Mesenchymal stem cell (in vitro differentiated cells and primary cell): ENCODE results near the gene ZNHIT1.

Experiments
- DNase-seq: peaks from one replicate; pipeline ENCODE4 v3.0.0-alpha.2; 2013
- H2AFZ ChIP-seq: one replicate; pipeline ENCODE4 v1.6.1; 2013; ENCODE audit warnings: low read depth, mild to moderate bottlenecking, control low read depth, inconsistent platforms, low read length, moderate library complexity
- H2AK5ac ChIP-seq: 2 replicates; pipeline ENCODE4 v1.6.1; 2013; ENCODE audit warnings: low read length, moderate library complexity, mild to moderate bottlenecking, inconsistent platforms; ENCODE audit not compliant: severe bottlenecking
- H2BK120ac ChIP-seq: one replicate; pipeline ENCODE4 v1.6.1; 2013; ENCODE audit warnings: low read depth, mild to moderate bottlenecking, inconsistent platforms, low read length, moderate library complexity
- H2BK12ac ChIP-seq, 2 experiments: one replicate each; pipeline ENCODE4 v1.6.1; 2013; ENCODE audit warnings: inconsistent platforms in 2 of 2, low read length in 2 of 2, mild to moderate bottlenecking in 2 of 2, moderate library complexity in 2 of 2, control low read depth in 1 of 2
- H2BK15ac ChIP-seq: one replicate; pipeline ENCODE4 v1.6.1; 2013; ENCODE audit warnings: mild to moderate bottlenecking, low read depth, inconsistent platforms; ENCODE audit not compliant: poor library complexity, severe bottlenecking
- H2BK5ac ChIP-seq: 2 replicates; pipeline ENCODE4 v1.6.1; 2013; ENCODE audit warnings: low read depth, mild to moderate bottlenecking, low read length, control low read depth, inconsistent platforms; ENCODE audit not compliant: poor library complexity, severe bottlenecking
- H3K14ac ChIP-seq, 2 experiments: one replicate each; pipeline ENCODE4 v1.6.1; 2013; ENCODE audit warnings: inconsistent platforms in 2 of 2, low read length in 2 of 2, control low read depth in 1 of 2, mild to moderate bottlenecking in 1 of 2, moderate library complexity in 1 of 2
- H3K18ac ChIP-seq, 2 experiments: one replicate each; pipeline ENCODE4 v1.6.1; 2013; ENCODE audit warnings: inconsistent platforms in 2 of 2, low read length in 2 of 2, control low read depth in 1 of 2, low read depth in 1 of 2, mild to moderate bottlenecking in 1 of 2
- H3K23ac ChIP-seq, 2 experiments: one replicate each; pipeline ENCODE4 v1.6.1; 2013; ENCODE audit warnings: inconsistent platforms in 2 of 2, low read length in 2 of 2, mild to moderate bottlenecking in 2 of 2, moderate library complexity in 2 of 2, control low read depth in 1 of 2
- H3K27ac ChIP-seq: 2 replicates; pipeline ENCODE4 v1.5.1; 2013; ENCODE audit warnings: mild to moderate bottlenecking, moderate library complexity, low read length, control low read depth, inconsistent platforms; ENCODE audit not compliant: poor library complexity, severe bottlenecking
- H3K27me3 ChIP-seq, 2 experiments: 2 replicates each; pipeline versions ENCODE4 v1.6.1 to v1.7.0; 2013; ENCODE audit warnings: low read length in 2 of 2, mild to moderate bottlenecking in 2 of 2, moderate library complexity in 2 of 2, control low read depth in 1 of 2, inconsistent platforms in 1 of 2; ENCODE audit not compliant: control insufficient read depth in 1 of 2, insufficient read depth in 1 of 2
- H3K36me3 ChIP-seq, 2 experiments: 2 replicates each; pipeline versions ENCODE4 v1.6.1 to v1.7.0; 2013; ENCODE audit warnings: low read length in 2 of 2, control low read depth in 1 of 2, inconsistent platforms in 1 of 2, low read depth in 1 of 2, mild to moderate bottlenecking in 1 of 2; ENCODE audit not compliant: insufficient read depth in 2 of 2, control insufficient read depth in 1 of 2
- H3K4ac ChIP-seq, 2 experiments: one replicate each; pipeline ENCODE4 v1.6.1; 2013; ENCODE audit warnings: inconsistent platforms in 2 of 2, low read length in 2 of 2, mild to moderate bottlenecking in 2 of 2, moderate library complexity in 2 of 2, control low read depth in 1 of 2, low read depth in 1 of 2
- H3K4me1 ChIP-seq: 2 replicates; pipeline ENCODE4 v1.6.1; 2013; ENCODE audit warnings: low read depth, low read length, control low read depth; ENCODE audit not compliant: control insufficient read depth, insufficient read depth
- H3K4me2 ChIP-seq: 2 replicates; pipeline ENCODE4 v1.6.1; 2013; ENCODE audit warnings: low read length, mild to moderate bottlenecking, inconsistent platforms; ENCODE audit not compliant: poor library complexity, severe bottlenecking
- H3K4me3 ChIP-seq, 2 experiments: 2 replicates each; pipeline versions ENCODE4 v1.5.1 to v1.7.0; 2013; ENCODE audit warnings: low read length in 2 of 2, mild to moderate bottlenecking in 2 of 2, control low read depth in 1 of 2, low read depth in 1 of 2; ENCODE audit not compliant: insufficient read depth in 1 of 2
- H3K79me1 ChIP-seq: replicated peaks from 2 replicates; pipeline ENCODE4 v1.6.1; 2013; ENCODE audit warnings: mild to moderate bottlenecking, control low read depth, low read length, inconsistent platforms; ENCODE audit not compliant: poor library complexity, severe bottlenecking
- H3K9ac ChIP-seq: 2 replicates; pipeline ENCODE4 v1.7.0; 2013; ENCODE audit warnings: mild to moderate bottlenecking, low read length, moderate library complexity
- H3K9me3 ChIP-seq: 2 replicates; pipeline ENCODE4 v1.7.0; 2013; ENCODE audit warnings: mild to moderate bottlenecking, low read length; ENCODE audit not compliant: control insufficient read depth
- H4K8ac ChIP-seq: one replicate; pipeline ENCODE4 v1.6.1; 2013; ENCODE audit warnings: inconsistent platforms, mild to moderate bottlenecking, low read length, moderate library complexity
- H4K91ac ChIP-seq: one replicate; pipeline ENCODE4 v1.6.1; 2013; ENCODE audit warnings: mild to moderate bottlenecking, low read length, inconsistent platforms
- WGBS: methylation state at CpG from one replicate; pipeline ENCODE4 v1.1.7; 2013; ENCODE audit warnings: mixed read lengths; 5-methylcytosine and 5-hydroxymethylcytosine counted together

ZNHIT1 gene

DNA sequence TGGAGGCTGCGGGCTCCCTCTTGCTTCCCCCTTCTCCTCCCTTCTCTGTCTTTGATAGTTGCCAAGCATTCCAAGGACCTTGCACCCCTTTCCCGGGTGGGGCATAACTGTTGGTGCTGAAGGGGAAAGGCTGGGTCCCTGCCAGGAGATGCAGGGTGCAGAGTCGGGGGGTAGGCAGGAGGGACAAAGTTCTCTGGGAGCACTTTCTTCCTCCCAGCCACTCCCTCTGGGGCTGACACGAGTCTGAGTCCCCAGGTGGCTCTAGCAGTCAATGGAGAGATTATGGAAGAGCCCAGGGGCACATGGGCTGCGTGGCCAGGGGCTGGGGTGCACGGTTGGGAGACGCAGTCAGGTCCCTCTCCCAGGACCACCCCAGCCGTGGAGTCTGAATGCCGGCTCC lies 17.6 kb downstream of the ZNHIT1 start:
- Histone ChIP-seq H3K23ac (no peak overlapping the region), H3K27me3 (no peaks in the 10 kb centered on the region)
- DNase-seq, result no peak

DNA sequence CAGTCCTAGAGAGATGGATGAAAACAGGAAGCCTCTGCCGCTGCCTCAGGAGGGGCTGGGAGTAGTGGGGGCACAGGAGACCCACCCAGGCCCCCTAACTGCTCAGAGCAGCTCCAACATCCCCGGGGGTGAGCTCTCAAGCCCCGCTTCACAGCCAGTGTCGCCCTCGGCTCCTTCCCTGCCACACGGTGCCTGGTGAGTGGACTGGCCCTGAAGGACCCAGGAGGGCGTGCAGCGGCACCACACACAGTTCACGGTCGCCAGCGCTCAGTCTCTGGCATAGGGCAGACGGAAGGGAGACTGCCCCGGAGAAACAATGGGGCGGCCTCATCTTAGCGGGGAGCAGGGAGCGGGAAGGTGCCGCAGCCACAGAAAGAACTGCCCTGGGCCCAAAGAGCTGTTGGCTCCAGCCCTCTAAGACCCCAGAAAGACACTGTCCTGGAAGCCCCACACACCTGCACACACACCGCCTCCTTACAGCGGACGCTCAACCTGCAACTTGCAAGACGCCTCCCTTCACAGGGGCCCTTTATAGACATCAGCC lies 18.4 kb downstream of the ZNHIT1 start:
- WGBS, result 99% methylated on average over 21 of the region's 21 CpGs
- H4K91ac ChIP-seq, result no peak overlapping the region
- H3K23ac ChIP-seq, result no peak overlapping the region
- no peak overlapping the region for H2BK120ac ChIP-seq
- H3K18ac ChIP-seq, result no peak overlapping the region
- H3K4me3 ChIP-seq, result no peak overlapping the region
- no peaks in the 10 kb centered on the region for H3K9me3 ChIP-seq
- H2BK12ac ChIP-seq, result no peak overlapping the region
- no peak overlapping the region for H2AFZ ChIP-seq
- no peaks in the 10 kb centered on the region for H3K27me3 ChIP-seq
- no peak overlapping the region for H2AK5ac ChIP-seq
- H2BK5ac ChIP-seq, result no peak overlapping the region
- no peak overlapping the region for H3K4me2 ChIP-seq
- no peak overlapping the region for H3K9ac ChIP-seq
- H2BK15ac ChIP-seq, result no peak overlapping the region
- H3K27ac ChIP-seq, result no peak overlapping the region
- H3K4me1 ChIP-seq, result peaks cover 39% of the 10 kb centered on the region
- H3K36me3 ChIP-seq, result peaks cover 33 to 70% of the 10 kb centered on the region in 2 experiments
- peaks cover 22% of the 10 kb centered on the region for H3K79me1 ChIP-seq
- no peak overlapping the region for H3K4ac ChIP-seq
- no peak for DNase-seq
- H4K8ac ChIP-seq, result no peak overlapping the region
- H3K14ac ChIP-seq, result no peak overlapping the region

More for the DNA sequence above, 17.6 kb downstream of the ZNHIT1 start:
- Histone ChIP-seq H2BK12ac (no peak overlapping the region), H3K4me1 (peaks cover 39% of the 10 kb centered on the region), H4K91ac (no peak overlapping the region), H3K4me2 (no peak overlapping the region), H2AFZ (no peak overlapping the region), H2BK15ac (no peak overlapping the region), H3K36me3 (peaks cover 36 to 66% of the 10 kb centered on the region in 2 experiments), H4K8ac (no peak overlapping the region), H3K27ac (no peak overlapping the region), H2BK120ac (no peak overlapping the region), H3K4ac (no peak overlapping the region), H3K9me3 (no peaks in the 10 kb centered on the region), H3K4me3 (no peak overlapping the region), H3K18ac (no peak overlapping the region), H3K14ac (no peak overlapping the region), H3K79me1 (peaks cover 17% of the 10 kb centered on the region), H3K9ac (no peak overlapping the region), H2AK5ac (no peak overlapping the region), H2BK5ac (no peak overlapping the region)
- WGBS, result 86% methylated on average over 6 of the region's 9 CpGs

DNA sequence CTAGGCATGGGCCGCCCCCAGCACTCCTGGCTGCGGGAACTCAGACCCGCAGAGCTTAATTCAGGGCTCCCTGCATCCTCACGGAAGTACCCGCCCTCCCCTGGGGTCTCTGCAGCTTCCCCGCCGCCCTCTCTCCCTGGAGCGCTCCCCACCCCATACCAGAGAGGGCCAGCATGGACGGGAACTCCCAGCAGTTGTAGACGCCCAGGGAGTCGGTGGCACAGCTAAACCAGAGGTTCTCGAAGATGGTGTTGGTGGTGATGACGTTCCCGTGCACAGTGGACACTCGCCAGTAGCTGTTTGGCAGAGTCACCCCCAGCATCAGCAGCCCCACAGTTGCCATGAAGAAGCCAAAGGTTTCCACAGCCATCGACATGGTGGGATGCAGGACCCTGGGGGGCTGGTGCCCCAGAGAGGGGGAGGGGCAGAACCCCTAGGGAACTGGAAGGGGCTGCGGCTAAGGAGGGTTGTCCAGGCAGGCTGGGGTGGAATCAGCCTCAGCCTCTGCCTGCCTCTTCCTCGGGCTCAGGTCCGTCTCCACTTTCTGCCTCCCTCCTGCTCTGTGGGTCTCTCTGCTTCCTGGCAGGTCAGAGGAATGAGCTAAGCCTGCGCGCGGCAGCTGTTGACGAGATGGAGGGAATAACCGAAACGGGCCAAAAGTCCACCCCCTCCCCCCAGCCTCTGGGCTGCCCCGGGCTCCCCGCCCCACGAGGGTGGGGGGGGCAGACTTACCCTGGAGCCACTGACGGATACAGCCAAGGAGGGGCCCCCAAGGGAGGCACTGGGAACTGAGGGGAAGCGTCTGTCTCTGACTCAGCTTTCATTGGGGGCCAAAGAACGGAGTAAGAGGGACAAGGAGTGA lies 19.5 kb downstream of the ZNHIT1 start, which contains the start of gene CLDN15:
CLDN15 (minus strand) TSS at position 597 of the 862 bp plus-strand sequence; CDS start at position 376, 221 bp downstream.
- Histone ChIP-seq H3K79me1 (peaks cover 26% of the 10 kb centered on the region), H4K91ac (no peak within 1 kb of the TSS), H3K9ac (peak within 1 kb of the TSS; percentile 82), H2BK12ac (no peak within 1 kb of the TSS), H3K23ac (no peak within 1 kb of the TSS), H3K27me3 (no peaks in the 10 kb centered on the region), H3K4ac (no peak within 1 kb of the TSS), H3K36me3 (peaks cover 28 to 72% of the 10 kb centered on the region in 2 experiments), H3K14ac (no peak within 1 kb of the TSS), H3K27ac (no peak within 1 kb of the TSS), H4K8ac (peak within 1 kb of the TSS; percentile 19), H2BK120ac (no peak within 1 kb of the TSS), H3K4me1 (peaks cover 29% of the 10 kb centered on the region), H3K4me2 (no peak within 1 kb of the TSS), H3K18ac (no peak within 1 kb of the TSS), H3K4me3 (peak within 1 kb of the TSS in 1 of 2 experiments; percentile 61), H3K9me3 (no peaks in the 10 kb centered on the region), H2AK5ac (no peak within 1 kb of the TSS), H2BK15ac (no peak within 1 kb of the TSS), H2AFZ (no peak within 1 kb of the TSS), H2BK5ac (no peak within 1 kb of the TSS)
- 81% methylated on average over 31 of the region's 31 CpGs for WGBS
- peak; percentile 35 for DNase-seq
